Natural killer cell (primary cell): ENCODE data around the gene ANO10. TPM values are rescaled to one million over a fixed set of nuclear protein-coding genes. Genes with fewer than 3 reads are reported as not detected.

Source experiments
- ATAC-seq, 3 donors: fragments of 150-1000 bp in 2 of 3; fragments of 200-7000 bp in 1 of 3; cut with Tn5 transposase; 1 replicate in 1 of 3; 2 replicates in 2 of 3; pipeline ENCODE4 v1.10.0; 2021; ENCODE audit warnings: mild to moderate bottlenecking in 2 of 3, moderate library complexity in 2 of 3
- DNase-seq, 2 donors: peaks; one replicate each; pipeline versions ENCODE4 v3.0.0 to v3.0.0-alpha.2; 2013 to 2021; ENCODE audit warnings: mixed read lengths in 1 of 2
- H3K27ac ChIP-seq: one replicate; pipeline ENCODE4 v1.5.1; 2013; ENCODE audit warnings: mild to moderate bottlenecking, low read length
- H3K27me3 ChIP-seq: one replicate; pipeline ENCODE4 v1.6.1; 2013; ENCODE audit warnings: low read length; ENCODE audit not compliant: control insufficient read depth, insufficient read depth
- H3K36me3 ChIP-seq: one replicate; pipeline ENCODE4 v1.6.1; 2013; ENCODE audit warnings: low read length; ENCODE audit not compliant: control insufficient read depth, insufficient read depth
- H3K4me1 ChIP-seq: one replicate; pipeline ENCODE4 v1.6.1; 2013; ENCODE audit warnings: low read length; ENCODE audit not compliant: control insufficient read depth, insufficient read depth
- H3K4me3 ChIP-seq: one replicate; pipeline ENCODE4 v1.5.1; 2013; ENCODE audit warnings: low read length
- H3K9me3 ChIP-seq: one replicate; pipeline ENCODE4 v1.6.1; 2013; ENCODE audit warnings: low read length; ENCODE audit not compliant: control insufficient read depth, insufficient read depth
- H3K27ac Mint-ChIP-seq, 2 donors: one replicate each; pipeline ENCODE4 v1.8.0; 2022; ENCODE audit warnings: mild to moderate bottlenecking in 2 of 2, mixed read lengths in 2 of 2, moderate library complexity in 1 of 2
- H3K27me3 Mint-ChIP-seq, 2 donors: one replicate each; pipeline ENCODE4 v1.8.0; 2022; ENCODE audit warnings: low read depth in 2 of 2, mixed read lengths in 2 of 2
- H3K36me3 Mint-ChIP-seq: one replicate; pipeline ENCODE4 v1.8.0; 2022; ENCODE audit warnings: mixed read lengths
- H3K4me1 Mint-ChIP-seq, 2 donors: one replicate each; pipeline ENCODE4 v1.8.0; 2022; ENCODE audit warnings: mixed read lengths in 2 of 2
- H3K4me3 Mint-ChIP-seq: one replicate; pipeline ENCODE4 v1.8.0; 2022; ENCODE audit warnings: mild to moderate bottlenecking, moderate library complexity, mixed read lengths
- H3K9me3 Mint-ChIP-seq, 2 donors: one replicate each; pipeline ENCODE4 v1.8.0; 2022; ENCODE audit warnings: mixed read lengths in 2 of 2
- WGBS: methylation state at CpG from one replicate; pipeline ENCODE4 v1.1.7; 2013; ENCODE audit warnings: missing lambda C conversion rate; ENCODE audit not compliant: insufficient coverage; 5-methylcytosine and 5-hydroxymethylcytosine counted together
- intact Hi-C: fragments of 100-400 bp; cut with micrococcal nuclease; formaldehyde crosslinking; loops from one replicate; pipeline ENCODE4 v1.14.2; 2022
- total RNA-seq, 4 donors: library from RNA; stranded (reverse); fragments of 120-200 nt in 1 of 4; gene quantifications; one replicate each; pipeline versions ENCODE4 v1.2.3 to v1.2.4, GENCODE V29; 2013 to 2022
- TF ChIP-seq, protein P1 (sequence below): fragments of 200-600 bp; IDR thresholded peaks from one replicate; pipeline ENCODE4 v1.8.0; 2022; ENCODE audit warnings: antibody characterized with exemption

ANO10 gene
- total RNA-seq, 3 donors from 2014 or later (not counting 1 experiment from before 2014, with no cell fraction given) = 8.9 to 11.2 (median 10.9) TPM

DNA sequence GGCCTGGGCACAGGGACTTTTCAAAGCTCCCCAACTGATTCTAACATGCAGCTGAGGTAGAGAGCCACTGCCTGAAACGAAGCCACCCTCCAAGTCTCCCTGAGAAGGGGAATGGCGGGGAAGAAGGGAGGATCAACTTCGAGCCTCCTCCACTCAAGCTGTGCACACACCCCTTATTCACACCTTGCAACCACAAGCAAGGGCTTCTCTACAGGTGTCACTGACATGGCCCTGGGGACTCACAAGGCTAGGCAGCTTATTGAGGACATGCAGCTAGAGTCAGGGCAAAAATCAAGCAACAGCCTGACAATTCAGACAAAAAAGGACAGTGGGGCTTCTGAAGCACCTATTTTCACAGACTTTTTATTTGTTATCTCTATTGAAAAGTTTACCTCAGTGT lies 250.3 kb downstream of the ANO10 start:
- WGBS = 60% methylated on average over 3 of the region's 3 CpGs
- H3K9me3 Mint-ChIP-seq = no peaks in the 10 kb centered on the region
- peaks cover 36% of the 10 kb centered on the region for H3K4me1 ChIP-seq
- intact Hi-C loops = no loop called here
- H3K27me3 ChIP-seq = no peaks in the 10 kb centered on the region
- no peaks in the 10 kb centered on the region for H3K27me3 Mint-ChIP-seq
- peak in 2 of 3 donors; percentile 50 to 62 for ATAC-seq
- TF ChIP-seq, protein P1, sequence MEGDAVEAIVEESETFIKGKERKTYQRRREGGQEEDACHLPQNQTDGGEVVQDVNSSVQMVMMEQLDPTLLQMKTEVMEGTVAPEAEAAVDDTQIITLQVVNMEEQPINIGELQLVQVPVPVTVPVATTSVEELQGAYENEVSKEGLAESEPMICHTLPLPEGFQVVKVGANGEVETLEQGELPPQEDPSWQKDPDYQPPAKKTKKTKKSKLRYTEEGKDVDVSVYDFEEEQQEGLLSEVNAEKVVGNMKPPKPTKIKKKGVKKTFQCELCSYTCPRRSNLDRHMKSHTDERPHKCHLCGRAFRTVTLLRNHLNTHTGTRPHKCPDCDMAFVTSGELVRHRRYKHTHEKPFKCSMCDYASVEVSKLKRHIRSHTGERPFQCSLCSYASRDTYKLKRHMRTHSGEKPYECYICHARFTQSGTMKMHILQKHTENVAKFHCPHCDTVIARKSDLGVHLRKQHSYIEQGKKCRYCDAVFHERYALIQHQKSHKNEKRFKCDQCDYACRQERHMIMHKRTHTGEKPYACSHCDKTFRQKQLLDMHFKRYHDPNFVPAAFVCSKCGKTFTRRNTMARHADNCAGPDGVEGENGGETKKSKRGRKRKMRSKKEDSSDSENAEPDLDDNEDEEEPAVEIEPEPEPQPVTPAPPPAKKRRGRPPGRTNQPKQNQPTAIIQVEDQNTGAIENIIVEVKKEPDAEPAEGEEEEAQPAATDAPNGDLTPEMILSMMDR = no peak
- no peaks in the 10 kb centered on the region for H3K9me3 ChIP-seq
- no peak overlapping the region for H3K27ac ChIP-seq
- peaks cover 29 to 49% of the 10 kb centered on the region in 2 donors for H3K4me1 Mint-ChIP-seq
- H3K27ac Mint-ChIP-seq = no peak overlapping the region
- no peaks in the 10 kb centered on the region for H3K36me3 Mint-ChIP-seq
- no peaks in the 10 kb centered on the region for H3K36me3 ChIP-seq
- no peak overlapping the region for H3K4me3 ChIP-seq
- no peak overlapping the region for H3K4me3 Mint-ChIP-seq
- DNase-seq = peak in 1 of 2 donors; percentile 28

- Mint-ChIP-seq H3K9me3 (no peaks in the 10 kb centered on the region), H3K27me3 (no peaks in the 10 kb centered on the region), H3K27ac (peak overlapping the region in 1 of 2 donors; percentile 45), H3K36me3 (no peaks in the 10 kb centered on the region), H3K4me1 (peaks cover 29 to 44% of the 10 kb centered on the region in 2 donors), H3K4me3 (no peak overlapping the region)
- TF ChIP-seq, protein P1 = no peak
- Histone ChIP-seq H3K36me3 (no peaks in the 10 kb centered on the region), H3K4me3 (no peak overlapping the region), H3K4me1 (peaks cover 36% of the 10 kb centered on the region), H3K27me3 (no peaks in the 10 kb centered on the region), H3K27ac (no peak overlapping the region), H3K9me3 (no peaks in the 10 kb centered on the region)
- ATAC-seq = peak in 1 of 3 donors; percentile 17
- no peak for DNase-seq
- intact Hi-C loops = no loop called here
- 36% methylated on average over 3 of the region's 6 CpGs for WGBS
Measured at GRCh38 chr3:43370293-43370980, 251.4 kb downstream of the ANO10 start.

GRCh38 chr3:43369404-43370292 lies 252.2 kb downstream of the ANO10 start:
- H3K36me3 Mint-ChIP-seq = no peaks in the 10 kb centered on the region
- peak in 2 of 3 donors; percentile 49 to 53 for ATAC-seq
- peak overlapping the region in 1 of 2 donors; percentile 45 for H3K27ac Mint-ChIP-seq
- peaks cover 36% of the 10 kb centered on the region for H3K4me1 ChIP-seq
- H3K4me3 ChIP-seq = no peak overlapping the region
- TF ChIP-seq, protein P1 = no peak
- H3K9me3 Mint-ChIP-seq = no peaks in the 10 kb centered on the region
- H3K9me3 ChIP-seq = no peaks in the 10 kb centered on the region
- no peak overlapping the region for H3K27ac ChIP-seq
- H3K4me3 Mint-ChIP-seq = no peak overlapping the region
- peaks cover 29 to 44% of the 10 kb centered on the region in 2 donors for H3K4me1 Mint-ChIP-seq
- no peaks in the 10 kb centered on the region for H3K27me3 ChIP-seq
- intact Hi-C loops = no loop called here
- 54% methylated on average over 7 of the region's 8 CpGs for WGBS
- no peaks in the 10 kb centered on the region for H3K27me3 Mint-ChIP-seq
- no peaks in the 10 kb centered on the region for H3K36me3 ChIP-seq
- DNase-seq = no peak
